Inflammatory macrophage (primary cell): ENCODE results near the gene PPP1CA.

Source experiments
- DNase-seq, 2 donors: peaks; one replicate each; pipeline ENCODE4 v3.0.0-alpha.2; 2020 to 2022

Gene PPP1CA

DNA sequence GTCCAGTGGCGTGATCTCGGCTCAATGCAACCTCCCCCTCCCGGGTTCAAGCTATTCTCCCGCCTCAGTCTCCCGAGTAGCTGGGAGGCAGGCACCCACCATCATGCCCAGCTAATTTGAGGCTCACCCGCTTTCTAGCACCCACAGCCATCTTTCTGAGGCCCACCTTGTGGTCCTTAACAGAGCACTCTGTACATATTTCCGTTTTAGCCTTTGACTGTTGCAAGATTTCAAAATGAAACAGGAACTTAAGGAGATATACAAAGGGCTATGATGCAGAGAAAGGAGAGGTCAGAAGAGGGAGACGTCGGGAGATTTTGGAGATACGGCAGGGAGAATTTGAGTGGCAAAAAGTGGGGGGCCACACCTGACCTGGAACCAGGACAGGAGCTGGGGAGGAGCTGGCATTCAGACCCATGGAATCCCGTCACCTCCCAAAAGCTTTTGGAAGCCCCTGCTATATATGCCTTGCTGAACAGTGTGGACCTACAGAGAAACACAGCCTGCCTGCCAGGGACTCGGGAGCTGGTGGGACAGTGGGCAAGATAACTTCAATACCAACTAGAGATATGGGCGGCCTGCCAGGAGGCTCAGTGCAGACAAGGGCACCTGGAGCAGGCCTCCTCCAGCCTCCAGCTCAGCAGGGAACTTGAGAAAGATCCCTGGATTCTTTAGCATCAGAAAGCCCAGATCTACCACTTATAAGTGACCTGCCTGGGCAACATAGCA lies 20.2 kb downstream of the PPP1CA start:
- DNase-seq = peak; percentile 54 to 79

DNA sequence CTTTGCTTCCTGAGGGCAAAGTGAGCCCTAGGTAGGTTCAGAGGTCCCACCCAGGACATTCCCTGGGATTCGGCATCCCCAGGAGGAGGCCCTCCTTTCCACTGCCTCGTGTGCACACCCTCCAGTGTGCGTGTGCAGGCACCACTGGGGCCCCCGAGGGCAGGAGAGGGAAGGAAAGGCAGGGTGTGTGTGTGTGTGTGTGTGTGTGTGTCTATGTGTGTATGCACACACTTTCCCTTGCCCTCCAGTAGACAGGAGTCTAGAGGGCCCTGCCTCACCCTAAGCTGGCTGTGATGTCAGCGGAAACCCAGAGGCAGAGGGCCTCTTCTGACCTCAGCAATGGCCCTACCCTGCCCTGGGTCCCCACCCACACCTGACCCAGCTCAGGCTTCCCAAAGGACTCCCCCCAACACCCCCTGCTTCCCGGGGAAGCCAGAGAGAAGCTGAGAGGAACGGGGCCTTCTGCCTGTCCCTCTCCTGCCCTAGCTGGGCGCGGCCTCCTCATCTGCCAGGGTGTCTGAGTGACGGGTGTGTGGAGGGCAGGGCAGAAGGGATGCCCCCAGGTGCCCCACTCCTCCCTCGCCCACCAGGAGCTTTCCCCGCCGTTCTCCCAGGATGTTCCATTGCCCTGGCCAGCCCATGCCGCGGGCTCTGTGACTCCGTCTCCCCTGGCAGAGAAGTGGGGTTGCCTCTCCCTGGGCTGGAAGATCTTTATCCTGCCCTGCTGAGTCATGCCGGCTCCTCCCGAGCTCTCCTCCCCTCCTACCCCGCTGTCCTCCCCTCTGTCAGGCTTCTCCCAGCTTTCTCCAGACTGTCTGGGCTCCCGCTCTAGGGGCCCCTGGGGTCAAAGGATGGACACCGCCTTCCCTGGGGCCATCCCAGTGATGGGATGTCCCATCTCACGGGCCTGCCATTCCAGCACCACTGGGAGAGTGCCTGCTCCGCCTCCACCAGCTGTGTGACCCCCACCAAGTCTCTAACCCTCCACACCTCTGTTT lies 22.3 kb downstream of the PPP1CA start:
- DNase-seq = no peak

DNA sequence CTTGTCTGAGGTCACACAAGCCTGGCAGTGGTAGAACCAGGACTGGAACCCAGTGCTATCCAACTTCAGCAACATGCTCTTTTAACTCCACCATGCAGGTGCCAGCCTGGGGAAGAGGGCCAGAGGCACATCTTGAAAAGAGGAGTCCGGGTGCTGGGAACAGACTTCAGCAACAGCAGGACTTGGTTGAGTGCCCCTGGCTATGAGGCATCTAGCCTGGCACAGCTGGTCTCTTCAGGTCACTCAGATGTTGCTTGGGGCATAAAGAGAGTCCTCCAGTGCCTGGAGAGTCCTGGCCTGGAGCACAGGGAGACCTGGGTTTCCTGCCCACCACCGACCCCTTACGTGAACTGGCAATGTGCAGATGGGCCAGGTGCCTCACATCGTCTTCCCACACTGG lies 23.1 kb downstream of the PPP1CA start:
- no peak for DNase-seq

DNA sequence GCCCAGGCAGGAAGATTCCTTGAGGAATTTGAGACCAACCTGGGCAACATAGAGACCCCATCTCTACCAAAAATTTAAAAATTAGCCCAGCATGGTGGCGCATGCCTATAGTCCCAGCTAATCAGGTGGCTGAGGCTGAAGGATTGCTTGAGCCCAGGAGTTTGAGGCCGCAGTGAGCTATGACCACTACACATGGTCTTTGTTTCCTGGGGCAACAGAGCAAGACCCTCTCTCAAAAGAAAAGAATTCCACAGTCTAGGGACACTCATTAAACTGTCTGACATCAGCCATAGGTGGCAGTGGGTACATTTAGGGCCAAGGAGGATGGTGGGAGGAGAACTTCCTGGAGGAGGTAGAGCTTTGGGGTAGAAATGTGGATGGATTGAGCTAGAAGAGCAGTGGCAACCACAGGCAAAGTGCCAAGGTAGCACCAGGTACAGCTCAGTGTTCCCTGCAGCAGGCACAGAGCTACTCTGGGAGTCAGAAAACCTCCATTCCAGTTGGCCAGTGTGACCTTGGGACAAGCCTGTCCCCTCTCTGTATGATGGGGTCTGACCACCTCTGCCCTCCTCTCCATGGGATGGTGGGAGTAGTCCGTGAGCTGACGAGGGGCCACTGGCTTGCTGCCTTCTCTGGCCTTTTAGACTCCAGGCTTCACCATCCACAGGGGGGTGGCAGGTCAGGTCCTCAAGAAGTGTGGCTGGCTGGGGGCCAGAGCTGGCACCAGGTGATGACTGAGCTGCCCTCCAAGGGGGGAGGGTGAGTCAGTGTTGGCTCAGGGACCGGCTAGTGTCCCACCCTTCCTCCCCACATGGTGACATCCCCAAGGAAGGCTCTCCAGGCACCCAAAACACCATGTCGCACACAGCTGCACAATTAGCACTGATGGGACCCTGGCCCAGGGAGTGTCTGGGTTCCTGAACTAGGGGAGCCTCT lies 24.5 kb downstream of the PPP1CA start:
- no peak for DNase-seq

DNA sequence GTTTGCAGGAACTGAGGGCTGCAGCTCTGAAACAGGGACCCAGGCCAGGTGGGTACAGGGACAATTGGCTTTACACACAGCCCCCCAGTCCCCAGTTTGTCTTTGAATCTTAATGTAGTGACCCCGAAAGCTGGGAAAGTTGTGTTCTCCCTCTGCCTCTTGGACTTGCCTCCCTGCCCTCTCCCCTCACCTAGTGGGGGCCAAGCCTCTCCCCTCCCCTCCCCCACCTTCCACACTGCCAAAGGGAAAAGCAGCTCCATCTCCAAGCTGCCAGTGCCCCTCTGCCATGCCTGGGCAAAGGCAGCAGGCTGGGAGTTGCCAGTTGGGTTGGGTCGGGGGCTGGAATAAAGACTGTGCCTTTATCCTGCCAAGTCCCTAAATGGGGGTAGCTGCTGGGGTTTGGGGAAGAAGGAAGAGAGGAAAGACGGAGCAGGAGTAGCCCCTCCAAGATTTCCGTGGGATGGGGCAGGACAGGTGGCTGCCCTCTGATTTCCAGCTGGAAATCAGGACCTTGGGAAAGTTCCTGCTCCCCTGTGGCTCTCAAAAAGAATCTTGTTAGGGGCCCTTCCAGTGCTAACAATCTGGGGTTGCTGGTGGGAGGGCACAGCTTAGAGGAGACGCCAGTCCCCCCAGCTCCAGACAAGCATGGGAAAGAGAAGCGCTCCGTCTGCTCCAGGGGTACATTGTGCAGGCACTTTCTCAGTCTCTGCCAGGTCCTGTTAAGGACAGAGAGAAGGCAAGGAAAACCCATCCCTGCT lies 25.4 kb downstream of the PPP1CA start:
- no peak for DNase-seq

DNA sequence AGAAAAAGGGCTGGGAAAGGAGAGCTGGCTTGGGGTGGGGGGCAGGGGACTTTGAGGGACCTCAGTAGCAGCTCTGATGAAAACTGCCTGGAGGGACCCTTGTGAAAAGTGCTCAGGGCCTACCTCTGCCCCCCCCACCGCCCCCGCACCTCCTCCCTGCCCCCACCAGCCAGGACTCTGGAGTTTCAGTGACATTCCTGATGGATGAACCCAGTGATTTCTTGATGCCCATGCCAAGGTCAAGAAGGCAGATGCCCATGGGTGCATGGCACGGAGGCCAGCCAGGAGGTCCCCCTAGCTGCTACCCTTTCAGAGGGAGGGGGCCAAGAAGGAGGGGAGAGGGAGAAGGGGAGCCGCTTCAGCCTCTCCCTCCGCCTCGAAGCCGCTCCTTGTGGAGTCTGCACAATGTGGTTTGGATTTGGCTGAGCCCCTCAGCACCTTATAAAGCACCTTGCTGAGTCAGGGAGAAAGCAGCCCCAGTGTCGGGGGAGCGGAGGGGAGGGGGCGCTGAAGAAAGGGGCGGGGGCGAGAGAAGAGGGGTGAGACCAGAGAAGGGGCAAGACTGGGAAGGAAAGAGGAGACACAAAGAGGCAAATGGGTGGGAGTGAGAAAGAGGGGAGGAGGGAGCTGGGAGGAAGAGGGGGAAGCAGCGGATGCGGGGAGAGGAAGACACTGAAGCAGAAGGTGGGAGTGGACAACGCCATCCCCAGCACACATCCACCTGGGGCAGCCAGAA lies 26.2 kb downstream of the PPP1CA start:
- DNase-seq = no peak

DNA sequence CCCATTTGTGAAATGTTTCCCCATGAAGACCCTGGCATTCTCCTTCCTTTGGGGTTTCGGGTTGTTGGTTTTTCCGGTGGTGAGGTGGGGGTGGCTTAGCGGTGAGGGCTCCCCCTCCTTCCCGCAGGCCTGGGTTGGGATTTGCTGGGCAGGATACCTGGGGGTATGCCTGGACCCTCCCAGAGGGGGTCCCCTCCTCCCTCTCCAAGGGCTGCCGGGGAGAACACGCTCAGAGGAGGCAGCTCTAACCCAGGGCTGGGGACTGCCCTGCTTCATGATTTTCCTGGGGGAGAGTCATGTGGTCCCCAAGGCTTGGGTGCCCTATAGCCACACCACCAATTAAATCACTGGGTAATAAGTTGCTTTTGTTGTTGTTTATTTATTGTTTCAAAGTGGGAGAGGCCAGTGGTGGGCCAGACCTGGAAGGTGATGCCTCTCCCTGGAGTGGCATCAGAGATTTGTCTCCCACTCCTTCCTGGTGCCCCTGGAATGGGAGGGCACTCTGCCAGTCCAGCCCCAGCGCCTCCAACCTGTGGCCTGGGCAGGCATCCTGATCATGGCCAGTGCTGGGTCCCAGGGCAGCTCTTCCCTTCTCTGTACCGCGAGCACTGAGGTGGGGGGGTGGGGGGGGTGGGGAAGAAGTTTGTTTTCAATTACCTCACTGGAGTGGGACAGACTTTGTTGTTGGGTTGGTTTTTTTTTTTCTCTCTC lies 26.9 kb downstream of the PPP1CA start:
- DNase-seq = no peak

DNA sequence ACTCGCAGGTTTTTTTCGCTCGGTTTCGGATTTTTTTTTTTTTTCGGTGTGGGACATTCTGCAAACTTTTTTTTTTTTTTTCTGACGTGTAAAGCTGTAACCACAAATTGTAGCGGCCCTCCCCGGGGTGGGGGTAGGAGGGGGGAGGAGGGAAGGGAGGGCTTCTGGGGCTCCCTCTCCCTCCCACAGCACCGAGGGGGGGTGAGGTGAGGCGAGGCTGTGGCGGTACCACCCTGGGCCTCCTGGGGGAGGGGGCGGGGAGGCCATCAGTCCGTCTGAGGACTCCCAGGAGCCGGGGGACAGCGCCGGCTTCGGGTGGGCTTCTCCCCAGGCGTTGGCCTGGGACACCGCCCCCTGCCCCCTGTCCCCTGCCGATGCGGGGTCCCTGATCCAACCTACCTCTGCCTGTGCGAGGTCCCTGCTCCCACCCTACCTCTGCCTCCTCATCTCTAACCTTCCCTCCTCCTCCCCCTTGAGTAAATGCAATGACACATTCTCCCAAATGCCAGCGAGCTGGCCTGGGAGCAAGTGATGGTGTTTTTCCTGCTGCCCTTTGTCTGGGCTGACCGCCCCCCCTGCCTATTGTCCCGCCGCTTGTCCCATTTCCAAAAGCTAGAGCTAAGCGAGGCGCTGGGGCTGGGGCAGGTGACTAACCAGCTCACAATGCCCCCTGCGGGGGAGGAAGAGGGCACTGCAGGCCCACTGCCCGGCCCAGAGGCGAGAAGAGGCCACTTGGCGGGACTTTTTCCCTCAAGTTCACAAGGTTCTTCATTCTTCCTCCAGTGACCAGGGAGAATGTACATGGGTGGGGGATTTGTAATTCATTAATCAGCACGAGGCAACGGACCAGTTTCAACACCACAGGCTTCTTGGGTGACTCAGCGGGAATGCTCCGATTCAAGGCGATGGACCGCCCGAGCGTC lies 27.7 kb downstream of the PPP1CA start:
- peak; percentile 85 to 87 for DNase-seq

DNA sequence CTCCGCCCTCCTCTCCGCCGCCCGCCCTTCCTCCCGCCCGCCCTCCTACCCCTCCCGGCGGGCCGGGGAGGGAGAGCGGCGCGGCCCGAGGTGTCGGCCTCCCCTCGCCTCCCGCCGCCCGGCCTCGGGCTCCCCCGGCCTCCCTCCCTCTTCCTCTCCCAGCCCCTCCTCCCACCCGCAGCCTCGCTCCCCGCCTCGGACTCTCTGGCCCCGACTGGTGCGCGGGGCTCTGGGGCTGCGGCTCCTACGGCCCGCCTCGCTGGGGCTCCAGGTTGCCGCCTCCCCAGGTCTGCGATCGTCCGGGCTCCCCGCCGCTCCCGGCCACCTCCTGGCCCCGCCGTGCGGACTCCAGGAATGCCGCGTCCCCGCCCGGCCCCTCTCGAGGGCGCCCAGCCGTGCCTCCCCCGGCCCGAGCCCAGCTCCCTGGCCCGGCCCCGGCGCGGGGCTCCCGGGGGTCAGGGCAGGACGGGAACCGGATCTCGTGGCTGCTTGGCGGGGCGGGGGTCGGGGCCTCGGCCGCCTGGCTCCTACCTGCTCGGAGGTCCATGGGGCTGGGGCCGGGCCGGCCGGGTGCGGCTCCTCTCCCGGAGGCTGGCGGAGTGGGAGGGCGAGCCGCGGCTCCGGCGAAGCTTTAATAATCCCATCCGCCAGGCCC lies 28.5 kb downstream of the PPP1CA start, which contains the start of gene CLCF1:
Gene CLCF1, minus strand, starts transcription at position 606 of the 655 bp plus-strand sequence. Its CDS starts 59 bp downstream, at position 547.
- peak; percentile 28 to 44 for DNase-seq

DNA sequence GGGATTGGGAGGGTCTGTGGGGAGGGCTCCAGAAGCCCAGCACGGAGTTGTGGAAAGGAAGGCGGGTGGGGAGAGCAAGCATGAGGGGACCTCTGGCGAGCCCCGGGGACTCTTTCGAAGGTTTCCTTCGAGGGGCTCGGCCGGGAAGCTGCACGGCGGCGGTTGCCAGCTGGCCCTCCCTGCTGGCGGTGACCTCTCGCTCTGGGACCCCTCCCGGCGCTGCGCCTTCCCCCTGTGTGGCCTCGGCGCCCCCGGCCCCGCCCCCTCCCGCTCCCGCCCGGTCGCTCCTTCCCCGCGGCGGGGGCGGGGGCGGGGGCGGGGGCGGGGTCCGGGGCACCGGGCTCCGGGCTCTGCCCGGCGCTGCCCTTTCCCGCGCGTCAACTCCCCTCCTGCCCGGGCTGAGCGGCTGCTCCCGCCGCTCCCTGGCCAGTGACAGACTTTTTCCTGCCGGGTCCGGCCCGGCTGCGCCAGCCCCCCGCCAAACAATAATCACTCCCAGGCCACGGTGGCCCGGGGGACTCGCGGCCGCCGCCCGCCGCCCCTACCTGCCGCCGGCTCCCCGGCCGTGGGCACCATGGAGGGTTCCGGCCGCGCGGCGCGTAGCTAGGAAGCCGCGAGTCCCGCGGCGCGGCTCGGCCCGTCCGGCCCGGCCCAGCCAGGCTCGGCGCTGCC lies 29.2 kb downstream of the PPP1CA start:
- no peak for DNase-seq

DNA sequence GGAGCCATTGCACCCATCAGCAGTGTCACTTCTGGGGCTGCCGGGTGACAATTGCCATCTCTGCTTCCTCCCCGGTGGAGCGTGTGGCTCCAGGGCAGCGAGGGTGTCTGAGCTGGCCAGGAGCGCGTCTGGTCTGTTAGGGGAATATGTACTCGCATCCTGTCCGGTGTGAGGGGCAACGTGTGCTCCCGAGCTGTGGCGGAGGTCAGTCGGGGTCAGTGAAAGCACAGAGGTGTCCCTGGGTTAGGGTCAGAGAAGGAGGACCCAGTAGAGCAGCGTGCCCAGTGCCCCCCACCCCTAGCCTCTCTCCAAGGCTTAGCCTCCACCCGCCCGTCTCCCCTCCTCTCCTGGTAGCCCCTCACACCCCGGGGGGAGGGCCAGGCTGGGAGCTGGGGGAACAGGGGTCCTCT lies 29.7 kb downstream of the PPP1CA start:
- peak in 1 of 2 donors; percentile 42 for DNase-seq

DNA sequence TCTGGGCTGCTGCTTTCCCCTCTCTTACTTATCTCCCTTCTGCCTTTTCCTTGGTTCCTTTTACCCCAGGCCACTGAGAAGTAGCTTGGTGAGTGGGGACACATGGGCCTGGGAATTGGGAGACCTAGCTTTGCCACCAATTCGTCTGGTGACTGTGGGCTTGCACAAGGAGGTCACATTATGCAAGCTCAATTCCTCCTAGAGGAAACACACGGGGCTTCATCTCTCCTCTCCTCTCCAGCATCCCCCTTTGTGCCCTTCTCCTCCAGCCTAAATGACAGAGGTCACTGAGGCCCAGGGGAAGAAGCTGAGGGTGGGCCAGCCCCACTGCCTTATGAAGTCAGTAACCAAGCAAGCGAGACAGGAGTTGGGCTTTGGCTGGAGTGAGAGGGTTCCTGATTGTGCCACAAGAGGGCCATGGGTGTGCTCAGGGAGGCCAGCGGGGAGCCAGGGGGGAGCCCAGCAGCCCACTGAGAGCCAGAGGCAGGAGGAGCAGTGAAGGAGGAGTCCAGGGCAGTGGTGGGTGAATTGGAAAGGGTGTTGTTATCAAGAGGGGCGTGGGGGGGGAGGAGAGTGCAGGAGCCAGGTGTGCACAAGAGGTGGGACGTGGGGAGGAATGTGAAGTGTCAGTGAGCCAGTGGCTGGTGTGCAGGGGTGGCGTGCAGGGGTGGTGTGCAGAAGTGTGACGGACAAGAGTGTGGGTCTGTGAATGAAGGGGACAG lies 30.3 kb downstream of the PPP1CA start:
- peak; percentile 82 to 87 for DNase-seq

DNA sequence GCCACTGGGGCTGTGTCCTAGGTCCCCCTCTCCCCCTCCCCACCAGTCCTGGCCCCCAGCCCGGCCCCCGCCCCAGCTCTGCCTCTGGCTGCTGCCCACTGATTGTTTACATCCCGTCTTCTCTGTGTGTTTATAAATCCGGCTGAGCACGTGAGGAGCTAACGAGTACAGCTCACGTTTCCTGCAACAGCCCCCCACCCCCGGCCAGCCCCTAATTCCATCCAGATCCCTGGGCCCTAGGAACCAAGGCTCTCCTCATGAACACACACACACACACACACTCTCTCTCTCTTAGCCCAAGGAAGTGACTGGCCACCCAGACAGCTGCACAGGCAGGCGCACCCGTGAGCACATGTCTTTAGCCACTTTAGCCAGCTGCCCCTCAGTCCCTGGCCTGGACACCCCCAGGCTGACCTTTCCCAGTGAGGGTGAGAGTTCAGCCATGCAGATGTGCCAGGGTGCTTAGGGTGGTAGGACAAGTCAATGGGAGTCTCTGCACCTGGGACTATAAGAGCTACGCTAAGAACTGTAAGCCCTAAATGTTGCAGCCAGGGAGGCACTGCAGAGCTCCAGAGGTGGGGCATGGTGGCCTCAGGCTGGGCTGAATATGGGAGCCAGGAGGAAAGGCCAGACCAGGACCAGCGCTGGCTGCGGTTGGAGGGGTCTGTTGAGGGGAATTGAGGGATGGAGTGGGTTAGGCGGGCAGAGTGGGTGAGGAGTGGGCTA lies 31.1 kb downstream of the PPP1CA start:
- no peak for DNase-seq

DNA sequence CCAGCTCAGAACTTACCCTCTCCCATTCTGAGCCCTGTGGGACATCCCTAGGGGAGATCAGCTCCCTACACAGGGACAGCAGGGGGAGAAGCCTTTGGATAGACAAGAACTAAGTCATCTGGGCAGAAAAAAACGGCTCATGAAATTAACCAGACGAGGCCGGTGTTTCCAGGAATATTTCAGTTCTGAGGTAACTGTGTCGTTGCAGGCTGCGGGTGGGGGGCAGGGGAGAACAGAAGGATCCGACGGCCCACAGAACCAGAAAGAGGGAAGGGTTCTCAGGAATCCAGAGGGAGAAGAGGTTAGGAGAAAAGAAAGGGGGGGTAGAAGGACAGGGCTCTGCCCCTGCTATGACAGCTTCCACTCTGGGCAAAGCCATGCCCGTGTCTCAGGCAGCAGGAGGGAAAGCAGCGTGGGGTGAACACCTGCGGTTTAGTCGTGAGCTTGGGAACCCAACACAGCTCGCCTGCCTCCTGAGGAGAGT lies 31.8 kb downstream of the PPP1CA start:
- no peak for DNase-seq

DNA sequence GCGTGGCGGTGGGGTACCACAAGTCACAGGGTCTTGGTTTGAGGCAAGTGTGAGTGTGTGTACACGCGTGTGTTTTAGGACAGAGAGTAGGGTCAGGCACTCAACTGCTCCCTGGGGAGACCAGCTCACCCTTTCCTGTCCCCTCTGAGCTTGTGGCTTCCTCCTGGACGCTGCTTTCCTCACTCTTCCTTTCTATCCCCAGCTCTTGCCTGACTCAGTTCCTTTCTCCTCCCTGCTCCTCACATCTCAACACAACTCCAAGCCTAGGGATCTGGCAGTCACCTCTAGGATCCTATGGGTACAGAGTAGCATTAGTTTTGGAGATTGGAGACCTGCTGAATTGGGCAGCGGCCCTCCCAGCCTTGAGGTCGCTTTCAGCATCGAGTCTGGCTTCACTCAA lies 32.4 kb downstream of the PPP1CA start:
- no peak for DNase-seq

DNA sequence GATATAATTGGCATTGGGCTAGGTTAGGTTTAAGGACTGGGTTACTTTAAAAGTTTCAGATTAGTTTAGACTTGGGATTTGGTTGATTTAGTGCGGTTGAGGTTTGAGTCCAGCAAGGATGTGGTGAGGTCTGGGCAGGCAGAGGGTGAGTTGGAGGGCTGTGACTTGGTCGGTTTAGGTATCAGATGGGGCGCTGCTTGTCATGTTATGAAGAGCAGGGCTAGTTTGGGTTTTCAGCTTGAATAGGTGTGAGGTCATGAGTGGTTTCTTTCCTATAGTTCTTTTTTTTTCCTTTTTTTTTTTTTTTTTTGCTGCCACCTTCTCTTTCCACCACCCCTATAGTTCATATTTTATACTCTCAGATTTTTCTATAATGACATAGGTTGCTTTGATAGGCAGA lies 33.0 kb downstream of the PPP1CA start:
- no peak for DNase-seq
